GM12891 (cell line): ENCODE results near the gene POFUT2.

Source experiments
- DNase-seq: peaks from one replicate; pipeline ENCODE4 v3.0.0; 2011; ENCODE audit warnings: low spot score; ENCODE audit not compliant: insufficient read length
- FAIRE-seq: peaks from 2 replicates; lab custom pipeline; 2011; peaks lifted over from hg19 to GRCh38; lab: Jason Lieb, UNC
- PAX5 ChIP-seq: IDR thresholded peaks from 2 replicates; pipeline ENCODE4 v1.6.1; 2011; ENCODE audit warnings: low read length, moderate library complexity, mild to moderate bottlenecking; ENCODE audit not compliant: insufficient read depth, severe bottlenecking
- POLR2A ChIP-seq: IDR thresholded peaks from 2 replicates; pipeline ENCODE4 v1.6.1; 2011; ENCODE audit warnings: low read depth, low read length, control low read depth
- POLR2AphosphoS5 ChIP-seq: IDR thresholded peaks from 2 replicates; pipeline ENCODE4 v1.6.1; 2011; ENCODE audit warnings: low read depth, low read length, control low read depth
- POU2F2 ChIP-seq: IDR thresholded peaks from 2 replicates; pipeline ENCODE4 v1.6.1; 2011; ENCODE audit warnings: low read depth, mild to moderate bottlenecking, control low read depth, low read length, moderate library complexity
- SPI1 ChIP-seq: IDR thresholded peaks from 2 replicates; pipeline ENCODE4 v1.6.1; 2011; ENCODE audit warnings: low read depth, low read length, control low read depth
- TAF1 ChIP-seq: IDR thresholded peaks from 2 replicates; pipeline ENCODE4 v1.6.1; 2011; ENCODE audit warnings: low read depth, low read length, control low read depth

Gene POFUT2

GRCh38 chr21:45215213-45215612 is 72.5 kb downstream of the POFUT2 start:
- DNase-seq (no peak), FAIRE-seq (no peak)
- TF ChIP-seq POLR2AphosphoS5 (no peak), POLR2A (no peak), TAF1 (no peak), SPI1 (no peak), POU2F2 (no peak), PAX5 (no peak)
